NCI-H1417 (cell line): ENCODE measurements around the gene ABHD16A.

Experiments
- DNase-seq, 3 experiments: peaks; one replicate each; lab custom pipeline; 2025; lab: John Stamatoyannopoulos, UW

ABHD16A gene

GRCh38 chr6:31732029-31732428, 28.9 kb upstream of the ABHD16A start:
- DNase-seq = peak in 1 of 3 experiments; percentile 10

DNA sequence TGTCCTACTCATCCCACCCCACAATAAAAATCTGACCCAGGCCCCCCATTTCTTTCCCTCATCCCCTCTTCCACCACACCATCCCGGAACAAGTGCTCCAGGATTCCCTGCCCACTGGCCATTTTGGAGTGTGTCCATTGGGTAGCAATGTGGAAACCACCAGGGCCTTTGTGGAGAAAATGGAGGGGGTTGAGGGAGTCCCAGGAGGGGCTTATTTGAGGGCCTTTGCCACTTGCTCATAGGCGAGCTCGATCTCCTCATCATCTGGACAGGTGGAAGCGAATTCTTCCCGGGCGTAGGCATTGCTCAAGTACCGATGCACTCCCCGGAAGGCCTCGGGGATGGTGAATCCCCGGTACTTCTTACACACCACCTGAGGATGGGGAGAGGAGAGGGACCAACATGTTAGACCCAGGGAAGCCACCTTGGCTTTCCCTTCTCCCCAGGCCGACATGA, 27.5 kb upstream of the ABHD16A start:
- peak in 1 of 3 experiments; percentile 23 for DNase-seq

DNA sequence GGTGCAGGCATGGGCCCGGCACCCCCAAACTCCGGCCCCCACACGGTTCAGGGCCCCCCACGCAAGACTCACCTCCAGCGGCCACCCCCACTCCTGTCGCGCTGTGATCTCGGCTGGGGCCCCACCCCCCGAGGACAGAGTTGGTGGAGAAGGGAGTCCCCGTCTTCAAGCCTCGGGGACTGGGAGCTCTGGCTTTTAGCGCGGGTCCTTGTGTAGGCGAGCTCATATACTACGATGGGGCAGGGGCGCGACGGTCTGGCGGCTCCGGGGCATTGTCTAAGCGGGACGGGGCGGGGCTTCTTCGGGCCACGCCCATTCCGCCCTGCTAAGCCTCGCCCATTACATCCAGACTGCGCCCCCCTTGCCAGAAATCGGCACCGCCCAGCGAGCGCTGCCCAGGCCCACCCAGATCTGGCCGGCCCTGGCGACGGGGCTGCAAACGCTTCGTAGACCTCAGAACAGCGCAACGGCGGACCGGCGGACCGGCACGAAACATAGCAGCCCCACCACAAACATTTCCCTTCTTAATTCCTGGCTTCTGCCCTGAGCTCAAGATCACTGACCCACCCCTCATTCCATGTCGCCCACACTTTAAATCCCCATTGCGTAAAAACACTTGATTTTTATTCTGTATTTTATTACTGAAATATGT, 27.0 kb upstream of the ABHD16A start:
- peak in 1 of 3 experiments; percentile 62 for DNase-seq

- peak in 2 of 3 experiments; percentile 14 to 68 for DNase-seq
These were observed 26.4 kb upstream of the ABHD16A start for GRCh38 chr6:31729515-31729978.

- DNase-seq = no peak
These were observed 25.8 kb upstream of the ABHD16A start, which contains the start of gene DDAH2 for GRCh38 chr6:31728767-31729514. TSS of gene DDAH2 (minus strand) at chr6:31729299. CDS start at chr6:31729161, 138 bp downstream.

- no peak for DNase-seq
These were observed 24.9 kb upstream of the ABHD16A start for GRCh38 chr6:31727717-31728671.

DNA sequence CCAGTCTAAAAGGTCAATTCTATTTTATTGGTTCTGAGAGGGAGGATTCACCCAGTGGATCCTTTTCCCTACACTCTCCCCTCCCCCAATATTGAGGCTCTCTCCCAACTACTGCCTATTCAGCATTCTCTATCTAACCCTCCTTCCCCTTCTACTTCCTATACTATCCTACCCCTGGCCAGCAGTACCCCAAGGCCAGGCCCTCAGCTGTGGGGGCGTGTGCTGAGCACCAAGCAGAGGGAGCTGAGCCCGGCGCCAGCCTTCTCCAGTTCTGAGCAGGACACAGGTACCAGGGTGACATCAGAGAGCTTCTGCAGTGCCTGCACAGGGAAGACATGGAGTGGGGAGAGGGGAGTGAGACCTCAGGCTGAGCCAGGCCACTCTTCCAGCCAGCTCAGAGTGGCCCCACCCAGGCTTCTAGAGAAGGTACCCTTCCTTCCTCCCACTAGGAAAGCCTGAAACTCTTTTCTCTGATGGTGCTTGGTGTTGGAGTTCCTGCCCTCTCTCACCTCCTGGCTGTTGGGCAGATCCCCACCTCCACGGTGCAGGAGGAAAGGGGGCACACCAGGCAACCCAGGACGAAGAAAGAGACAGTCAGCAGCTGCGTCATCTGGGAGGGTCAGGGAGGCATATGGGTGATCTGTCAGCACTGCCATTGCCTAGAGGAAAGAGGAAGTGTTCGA, 24.1 kb upstream of the ABHD16A start:
- DNase-seq = no peak

DNA sequence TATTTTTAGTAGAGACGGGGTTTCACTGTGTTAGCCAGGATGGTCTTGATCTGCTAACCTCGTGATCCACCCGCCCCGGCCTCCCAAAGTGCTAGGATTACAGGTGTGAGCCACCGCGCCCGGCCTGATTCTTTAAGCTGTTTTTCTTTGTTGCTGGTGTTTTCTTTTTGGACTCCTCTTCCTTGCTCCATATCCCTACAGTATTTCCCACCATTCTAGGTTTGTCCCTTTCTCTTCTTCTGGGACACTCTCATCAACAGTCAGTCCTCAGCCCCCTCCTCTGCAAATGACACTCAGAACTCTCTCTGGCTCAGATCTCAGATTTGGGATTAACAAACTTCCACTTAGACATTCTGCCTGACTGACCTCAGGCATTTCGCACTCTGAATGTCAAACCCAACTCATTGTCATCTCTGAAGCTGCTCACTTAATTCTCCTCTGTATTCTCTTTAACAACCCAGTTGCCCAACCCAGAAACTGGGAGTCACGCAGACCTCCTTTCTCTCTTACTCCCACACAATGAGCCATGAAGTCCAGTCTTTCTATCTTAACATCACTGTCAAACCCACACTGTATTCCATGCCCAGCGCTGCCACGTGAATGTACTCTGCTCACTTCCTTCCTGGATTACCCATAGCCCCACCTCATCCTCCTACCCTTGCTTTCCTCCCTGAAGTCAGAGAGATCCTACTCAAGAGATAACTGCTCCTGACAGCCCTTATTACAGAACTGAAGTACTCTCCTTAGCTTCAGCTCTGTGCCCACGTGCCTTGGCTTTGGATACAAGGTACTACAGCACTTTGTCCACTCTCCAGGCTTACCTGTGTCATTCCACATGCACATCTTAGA, 22.6 kb upstream of the ABHD16A start:
- no peak for DNase-seq

DNA sequence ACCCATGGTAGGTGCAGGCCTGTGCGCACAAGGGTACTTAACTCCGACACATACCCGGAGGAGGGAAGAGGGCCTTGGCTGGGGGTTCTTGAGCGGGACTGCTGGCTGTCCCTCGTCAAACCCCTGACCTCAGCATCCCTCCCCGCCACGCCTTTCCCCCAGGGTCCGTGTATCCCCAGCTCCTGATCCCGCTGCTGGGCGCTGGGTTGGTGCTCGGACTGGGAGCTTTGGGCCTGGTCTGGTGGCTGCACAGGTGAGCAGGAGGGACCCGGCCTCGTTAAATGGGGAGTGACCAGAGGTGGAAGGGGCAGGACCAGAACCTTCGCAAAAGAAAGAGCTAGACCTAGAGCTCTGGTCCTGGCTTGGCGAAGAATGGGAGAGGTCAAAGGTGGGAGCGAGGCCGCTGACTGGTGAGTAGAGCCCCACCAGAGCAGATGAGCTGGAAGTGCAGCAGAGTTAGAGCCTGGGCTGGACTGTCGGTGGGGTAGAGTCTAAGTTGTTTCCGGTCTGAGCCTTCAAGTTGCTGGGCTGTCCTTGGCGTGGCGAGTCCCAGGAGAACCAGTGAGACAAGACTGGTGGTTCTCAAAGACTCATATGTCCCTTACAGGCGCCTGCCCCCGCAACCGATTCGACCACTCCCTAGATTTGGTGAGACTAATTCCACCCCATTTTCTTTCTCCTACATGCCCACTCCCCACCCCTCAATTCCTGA, 21.0 kb upstream of the ABHD16A start:
- no peak for DNase-seq

GRCh38 chr6:31723245-31723979, 20.3 kb upstream of the ABHD16A start, which contains the start of gene MPIG6B:
TSS of gene MPIG6B (plus strand) at chr6:31723373. CDS start at chr6:31723384, 11 bp downstream.
- DNase-seq = no peak

DNA sequence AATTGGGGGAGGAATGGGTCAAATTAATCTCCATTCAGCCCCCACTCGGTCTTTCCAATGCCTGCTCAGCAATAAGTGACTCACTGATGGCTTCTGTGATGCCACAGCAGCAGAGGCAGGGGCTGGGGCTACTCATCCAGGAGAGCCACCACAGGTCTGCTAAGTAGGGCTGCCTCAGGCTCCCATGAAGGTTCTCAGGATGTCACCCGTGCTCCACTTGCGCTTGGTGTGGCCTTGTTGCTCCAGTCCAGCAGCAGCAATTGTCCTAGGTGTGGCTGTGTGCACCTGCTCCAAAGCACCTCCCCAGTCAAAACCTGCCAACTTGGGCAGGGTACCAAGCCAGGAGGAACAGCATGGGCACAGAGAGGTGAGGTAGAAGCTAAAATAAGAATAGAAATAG, 19.0 kb upstream of the ABHD16A start:
- DNase-seq = no peak

DNA sequence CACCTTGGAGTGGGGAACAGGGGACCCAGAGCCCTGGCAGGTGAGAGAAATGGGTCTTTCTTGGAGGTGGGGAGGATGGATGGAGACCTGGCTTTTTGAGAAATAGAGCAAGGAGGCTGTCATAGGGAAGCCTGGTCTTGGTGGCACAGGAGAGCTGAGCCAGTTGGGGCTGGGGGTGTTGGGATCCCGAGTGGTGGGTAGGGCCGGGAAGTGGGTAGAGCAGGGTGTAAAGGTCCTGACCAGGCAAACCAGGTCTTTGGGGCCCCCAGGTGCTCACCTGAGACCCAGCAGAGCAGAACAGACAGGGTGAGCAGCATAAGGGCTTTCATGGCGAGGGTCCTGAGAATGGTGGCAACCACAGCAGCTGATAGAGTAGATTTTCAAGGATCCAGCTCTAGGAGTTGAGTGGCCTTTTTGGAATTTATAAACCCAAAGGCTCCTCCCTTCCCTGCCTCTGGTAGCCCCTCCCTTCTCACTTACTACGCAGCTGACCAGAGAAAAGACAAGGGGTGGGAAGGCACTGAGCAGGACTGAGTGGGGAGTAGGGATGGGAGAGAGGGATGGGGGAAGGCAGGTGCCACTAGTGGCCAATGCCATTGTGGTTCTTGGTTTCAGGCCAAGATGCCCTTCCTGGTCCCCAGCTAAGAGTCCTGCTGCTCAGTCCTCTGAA, 18.4 kb upstream of the ABHD16A start, which contains the start of gene LY6G6C:
Gene LY6G6C (minus strand): TSS at position 396 of the 670 bp plus-strand sequence. CDS start 67 bp downstream, at position 329.
- no peak for DNase-seq

GRCh38 chr6:31720196-31720770, 17.2 kb upstream of the ABHD16A start:
- no peak for DNase-seq

DNA sequence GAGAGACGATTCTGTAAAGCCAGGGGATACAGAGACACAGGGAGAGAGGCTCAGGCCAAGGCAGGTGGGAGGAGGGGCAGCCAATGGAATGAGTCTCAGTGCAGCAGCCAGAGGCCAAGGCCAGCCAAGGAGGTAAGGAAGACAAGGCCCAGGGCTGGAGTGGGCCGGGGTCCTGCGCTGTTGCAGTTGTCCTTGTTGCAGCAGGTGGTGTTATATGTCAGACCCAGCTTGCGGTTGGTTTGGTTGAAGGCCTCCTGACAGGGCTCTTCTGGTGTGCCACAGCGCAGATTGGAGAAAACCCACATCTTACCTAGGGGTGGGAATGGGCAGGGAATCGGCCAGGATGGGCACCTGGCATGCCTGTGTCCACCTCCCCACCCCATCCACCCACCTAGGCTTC, 15.9 kb upstream of the ABHD16A start:
- DNase-seq = no peak

DNA sequence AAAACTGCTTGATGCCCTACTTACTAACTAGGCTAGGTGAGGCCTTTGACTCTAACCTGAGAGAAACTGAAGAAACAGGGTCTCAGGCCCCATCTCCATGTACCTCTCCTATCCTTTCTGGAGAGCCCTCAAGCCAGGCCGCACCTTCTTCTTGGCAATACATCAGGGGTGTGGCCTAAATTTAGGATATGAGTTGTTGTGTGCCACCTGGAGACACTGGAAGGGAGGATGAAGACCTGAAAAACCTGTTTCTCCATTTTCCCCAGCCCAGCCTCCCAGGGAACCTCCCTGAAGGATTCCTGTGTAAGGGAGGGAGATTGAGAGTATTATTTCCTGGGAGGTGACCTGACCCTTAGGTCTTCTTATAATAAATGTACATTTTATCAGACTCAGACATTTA, 15.1 kb upstream of the ABHD16A start:
- peak in 2 of 3 experiments; percentile 64 to 86 for DNase-seq

DNA sequence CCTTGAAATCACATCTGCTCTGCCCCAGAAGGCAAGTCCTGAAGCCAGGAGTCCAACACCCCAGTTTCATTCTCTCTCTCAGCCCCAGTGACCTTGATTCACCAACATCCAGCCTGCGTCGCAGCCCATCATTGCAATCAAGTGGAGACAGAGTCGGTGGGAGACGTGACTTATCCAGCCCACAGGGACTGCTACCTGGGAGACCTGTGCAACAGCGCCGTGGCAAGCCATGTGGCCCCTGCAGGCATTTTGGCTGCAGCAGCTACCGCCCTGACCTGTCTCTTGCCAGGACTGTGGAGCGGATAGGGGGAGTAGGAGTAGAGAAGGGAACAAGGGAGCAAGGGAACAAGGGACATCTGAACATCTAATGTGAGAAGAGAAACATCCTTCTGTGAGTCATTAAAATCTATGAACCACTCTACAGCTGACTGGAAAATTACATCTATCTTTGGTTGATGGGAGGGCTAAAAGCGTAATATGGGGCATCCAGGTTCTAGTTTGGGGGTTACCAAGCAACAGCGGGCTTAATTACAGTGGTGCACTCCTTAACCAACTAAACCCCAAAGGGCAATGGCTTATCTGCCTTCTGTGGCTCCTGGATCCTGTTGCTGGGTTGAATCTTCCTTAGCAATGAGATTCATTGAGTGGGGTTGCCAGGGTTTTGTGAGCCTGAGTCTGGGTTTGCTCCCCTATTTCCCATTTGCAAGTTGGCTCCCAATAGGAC, 14.5 kb upstream of the ABHD16A start:
- DNase-seq = peak in 2 of 3 experiments; percentile 38 to 56
